Hepatocyte (in vitro differentiated cells): Measurements from ENCODE around the gene GOLGA6L25. TPM values are rescaled to one million over a fixed set of nuclear protein-coding genes. Genes with fewer than 3 reads are reported as not detected.
"Not testable (repeated sequence)": the region's sequence is repeated elsewhere in the genome, so short reads cannot be mapped to it uniquely, and the experiment has no call there.

Experiments
- DNase-seq: peaks from one replicate; pipeline ENCODE4 v3.0.0-alpha.2; 2016; ENCODE audit warnings: low spot score
- H2AFZ ChIP-seq: fragments of 200-600 bp; sonication (generic); 2 replicates; pipeline ENCODE4 v1.6.0; 2016; ENCODE audit warnings: antibody characterized with exemption, mild to moderate bottlenecking
- H3K27ac ChIP-seq: fragments of 200-600 bp; sonication (generic); 2 replicates; pipeline ENCODE4 v1.5.1; 2016; ENCODE audit warnings: mild to moderate bottlenecking
- H3K27me3 ChIP-seq: fragments of 200-600 bp; sonication (generic); 2 replicates; pipeline ENCODE4 v1.6.1; 2016
- H3K36me3 ChIP-seq: fragments of 200-600 bp; sonication (generic); replicated peaks from 2 replicates; pipeline ENCODE4 v1.5.1; 2016; ENCODE audit warnings: low read depth; ENCODE audit not compliant: insufficient read depth
- H3K4me1 ChIP-seq: fragments of 200-600 bp; sonication (generic); 2 replicates; pipeline ENCODE4 v1.5.1; 2016; ENCODE audit warnings: mild to moderate bottlenecking, moderate library complexity; ENCODE audit not compliant: insufficient read depth
- H3K4me2 ChIP-seq: fragments of 200-600 bp; sonication (generic); 2 replicates; pipeline ENCODE4 v1.6.0; 2016
- H3K4me3 ChIP-seq: fragments of 200-600 bp; sonication (generic); 2 replicates; pipeline ENCODE4 v1.5.1; 2016; ENCODE audit warnings: mild to moderate bottlenecking
- H3K79me2 ChIP-seq: fragments of 200-600 bp; sonication (generic); 2 replicates; pipeline ENCODE4 v1.6.0; 2017; ENCODE audit warnings: mild to moderate bottlenecking
- H3K9me2 ChIP-seq: fragments of 200-600 bp; sonication (generic); replicated peaks from 2 replicates; pipeline ENCODE4 v1.6.0; 2017; ENCODE audit warnings: mild to moderate bottlenecking; ENCODE audit not compliant: insufficient read depth
- H3K9me3 ChIP-seq: fragments of 200-600 bp; sonication (generic); 2 replicates; pipeline ENCODE4 v1.5.1; 2016; ENCODE audit warnings: low read depth, mild to moderate bottlenecking
- H4K20me1 ChIP-seq: fragments of 200-600 bp; sonication (generic); 2 replicates; pipeline ENCODE4 v1.6.0; 2016; ENCODE audit warnings: mild to moderate bottlenecking; ENCODE audit not compliant: insufficient read depth, poor library complexity, severe bottlenecking
- WGBS: methylation state at CpG from one replicate; pipeline ENCODE4 v1.1.6; 2016; ENCODE audit warnings: low lambda C conversion rate; ENCODE audit errors: missing lambda C conversion rate; 5-methylcytosine and 5-hydroxymethylcytosine counted together
- polyA plus RNA-seq: library from polyadenylated mRNA; unstranded; fragments of >200 nt; fragmentation: Nextera tagmentation; extraction: Ambion mirVana; gene quantifications from 2 replicates; pipeline ENCODE4 v1.2.1, GENCODE V29; 2016
- small RNA-seq: library from RNA; depleted of rRNA; stranded (forward); fragments of <200 nt; gene quantifications from one replicate; pipeline ENCODE3, GENCODE V24; 2014
- total RNA-seq: library from RNA; depleted of rRNA; stranded (reverse); fragments of >200 nt; gene quantifications from 2 replicates; pipeline ENCODE4 v1.2.3, GENCODE V29; 2014

The GOLGA6L25 gene
- total and polyA plus RNA-seq, 2 experiments from 2014 or later = not detected

DNA sequence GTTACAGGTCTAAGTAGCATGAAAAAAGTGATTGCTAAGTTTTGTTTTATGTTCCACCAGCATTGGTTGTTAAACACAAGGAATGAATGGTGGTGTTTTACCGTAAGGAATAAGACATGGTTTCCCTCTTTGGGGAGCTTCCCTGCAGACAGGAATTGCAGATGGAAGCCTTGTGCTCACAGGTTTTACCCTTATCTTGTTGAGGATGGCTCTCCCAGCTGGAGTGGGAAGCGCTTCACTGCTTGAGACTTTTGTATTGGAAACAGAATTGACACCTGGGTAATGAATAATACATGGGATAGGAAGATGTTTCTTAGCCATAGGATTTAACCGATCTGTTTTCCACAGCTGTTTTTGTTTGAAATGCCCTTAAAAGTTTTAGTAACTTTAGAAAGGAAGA is 39.0 kb downstream of the GOLGA6L25 start:
- not testable (repeated sequence) for H4K20me1 ChIP-seq, H3K4me2 ChIP-seq, H2AFZ ChIP-seq, H3K4me1 ChIP-seq, H3K79me2 ChIP-seq, H3K9me3 ChIP-seq, H3K27ac ChIP-seq, H3K27me3 ChIP-seq, H3K4me3 ChIP-seq, H3K36me3 ChIP-seq, H3K9me2 ChIP-seq, DNase-seq
- no CpG with 5 or more reads among the region's 3 CpGs for WGBS

DNA sequence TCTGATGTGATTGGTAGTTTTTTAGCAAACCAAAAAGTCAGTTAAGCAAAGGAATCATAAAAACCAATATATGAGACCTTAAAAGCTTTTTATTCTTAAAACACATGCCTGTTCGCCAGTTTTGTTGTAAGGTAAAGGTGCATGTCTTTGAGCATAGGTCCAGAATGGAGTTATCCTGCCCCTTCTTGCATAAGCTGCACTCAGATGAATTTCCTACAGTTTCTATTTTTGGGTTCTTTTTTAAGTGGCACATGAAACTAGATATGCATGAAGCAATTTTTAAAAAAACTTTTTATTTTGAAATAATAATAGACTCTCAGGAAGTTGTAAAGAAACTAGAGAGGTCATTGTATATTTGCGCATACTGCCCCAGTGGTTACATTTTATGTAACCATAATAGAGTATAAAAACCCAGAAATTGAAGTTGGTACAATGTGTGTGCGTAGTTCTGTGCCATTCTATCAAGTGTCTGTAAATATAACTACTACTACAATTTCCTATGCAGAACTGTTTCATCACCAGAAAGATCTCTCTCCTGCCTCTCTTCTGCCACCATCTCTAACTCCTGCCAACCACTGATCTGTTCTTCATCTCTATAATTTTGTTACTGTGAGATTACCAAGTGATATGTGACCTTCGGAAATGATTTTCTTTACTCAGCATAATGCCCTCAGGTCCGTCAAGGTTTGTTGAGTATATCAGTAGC is 40.2 kb downstream of the GOLGA6L25 start:
- 95% methylated on average over 2 of the region's 5 CpGs for WGBS

DNA sequence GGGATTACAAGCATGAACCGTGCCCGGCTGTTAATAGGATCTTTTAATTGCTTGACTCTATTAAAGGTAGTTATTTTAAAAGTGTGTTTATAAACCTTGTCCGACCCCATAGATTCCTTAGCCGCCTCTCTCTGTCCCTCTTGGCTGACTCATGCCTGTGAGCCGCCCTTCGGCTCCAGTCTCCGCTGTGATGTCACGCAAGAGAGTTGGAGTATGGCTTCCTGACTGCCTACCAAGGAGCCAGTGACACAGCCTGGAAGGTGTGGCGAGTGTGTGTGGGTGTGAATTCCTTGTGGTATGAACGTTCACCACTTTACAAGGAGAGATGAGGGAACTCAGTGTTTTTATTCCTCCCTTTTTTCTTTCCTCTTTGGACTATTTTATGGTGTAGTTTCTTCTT is 44.1 kb downstream of the GOLGA6L25 start:
- H3K4me3 ChIP-seq, DNase-seq, H3K9me2 ChIP-seq, H2AFZ ChIP-seq, H3K79me2 ChIP-seq, H3K27ac ChIP-seq, H4K20me1 ChIP-seq, H3K4me1 ChIP-seq, H3K4me2 ChIP-seq, H3K27me3 ChIP-seq, H3K36me3 ChIP-seq, H3K9me3 ChIP-seq: not testable (repeated sequence)
- WGBS = no CpG with 5 or more reads among the region's 10 CpGs

More for the DNA sequence above, 40.2 kb downstream of the GOLGA6L25 start:
- not testable (repeated sequence) for H3K4me3 ChIP-seq, DNase-seq, H2AFZ ChIP-seq, H3K27ac ChIP-seq, H4K20me1 ChIP-seq, H3K36me3 ChIP-seq, H3K27me3 ChIP-seq, H3K4me2 ChIP-seq, H3K9me2 ChIP-seq, H3K4me1 ChIP-seq, H3K9me3 ChIP-seq, H3K79me2 ChIP-seq

DNA sequence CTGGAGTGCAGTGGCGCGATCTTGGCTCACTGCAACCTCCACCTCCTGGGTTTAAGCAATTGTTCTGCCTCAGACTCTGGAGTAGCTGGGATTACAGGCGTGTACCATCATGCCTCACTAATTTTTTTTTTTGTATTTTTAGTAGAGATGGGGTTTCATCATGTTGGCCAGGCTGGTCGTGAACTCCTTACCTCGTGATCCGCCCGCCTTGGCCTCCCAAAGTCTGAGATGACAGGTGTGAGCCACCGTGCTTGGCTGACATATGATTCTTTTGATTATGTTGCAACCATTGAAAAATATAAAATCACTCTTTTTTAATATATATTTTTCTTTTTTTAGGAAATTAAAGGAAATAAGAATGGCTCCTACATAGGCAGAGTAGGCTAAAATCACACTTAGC is 44.8 kb downstream of the GOLGA6L25 start:
- not testable (repeated sequence) for H3K4me2 ChIP-seq, H3K9me2 ChIP-seq, H3K27me3 ChIP-seq, H3K27ac ChIP-seq, H3K79me2 ChIP-seq, H3K36me3 ChIP-seq, H4K20me1 ChIP-seq, H3K4me3 ChIP-seq, DNase-seq, H2AFZ ChIP-seq, H3K4me1 ChIP-seq, H3K9me3 ChIP-seq
- WGBS = 73% methylated on average over 5 of the region's 8 CpGs

DNA sequence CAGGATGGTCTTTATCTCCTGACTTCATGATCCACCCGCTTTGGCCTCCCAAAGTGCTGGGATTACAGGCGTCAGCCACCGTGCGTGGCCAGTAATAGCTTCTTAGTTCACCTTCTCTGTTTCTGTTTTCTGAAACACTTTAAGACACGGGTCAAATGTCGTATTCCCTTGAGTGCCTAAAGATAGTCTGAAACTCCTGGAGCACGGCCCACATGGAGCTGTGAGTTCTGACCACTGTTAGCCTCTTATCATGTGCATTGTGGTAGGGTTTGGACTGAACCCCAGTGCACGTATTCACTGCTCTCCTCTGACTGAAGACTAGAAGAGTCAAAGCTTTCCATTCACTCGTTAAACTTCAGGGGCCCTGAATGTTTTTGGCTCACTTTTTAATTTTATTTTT is 48.8 kb downstream of the GOLGA6L25 start:
- H3K27me3 ChIP-seq, H3K36me3 ChIP-seq: not testable (repeated sequence)
- 92% methylated on average over 4 of the region's 9 CpGs for WGBS

More for the DNA sequence above, 48.8 kb downstream of the GOLGA6L25 start:
- not testable (repeated sequence) for DNase-seq, H3K4me3 ChIP-seq, H2AFZ ChIP-seq, H3K27ac ChIP-seq, H3K4me1 ChIP-seq, H3K9me2 ChIP-seq, H3K9me3 ChIP-seq, H3K4me2 ChIP-seq, H3K79me2 ChIP-seq, H4K20me1 ChIP-seq

Small RNAs within 50 kb of the gene (small RNA-seq; reads per million reads assigned to genes)
- gene AC138749.2 (not detected), gene RF00017 (not detected)

Other genes with a start within 250 kb of the GOLGA6L25 start
- 36.2 and 57.4 TPM in 2 replicates for gene HERC2, start 231.4 kb upstream of the GOLGA6L25 start, total RNA-seq
- 30.2 and 41.0 TPM in 2 replicates for gene HERC2, start 231.4 kb upstream of the GOLGA6L25 start, polyA plus RNA-seq
- gene GOLGA6L24, start 195.5 kb upstream of the GOLGA6L25 start, total RNA-seq = not detected in 2 replicates
- gene GOLGA6L24, start 195.5 kb upstream of the GOLGA6L25 start, polyA plus RNA-seq = not detected in 2 replicates
- not detected in 2 replicates for gene GOLGA8F, start 174.9 kb upstream of the GOLGA6L25 start, total RNA-seq
- gene GOLGA8F, start 174.9 kb upstream of the GOLGA6L25 start, polyA plus RNA-seq = not detected in 2 replicates
- not detected in 2 replicates for gene GOLGA8G, start 20.6 kb upstream of the GOLGA6L25 start, total RNA-seq
- gene GOLGA8G, start 20.6 kb upstream of the GOLGA6L25 start, polyA plus RNA-seq = not detected in 2 replicates
- 1.3 TPM in 1 of 2 replicates, not detected in the other for gene GOLGA8M, start 158.9 kb downstream of the GOLGA6L25 start, total RNA-seq
- gene GOLGA8M, start 158.9 kb downstream of the GOLGA6L25 start, polyA plus RNA-seq = not detected in 2 replicates